HG03342 (cell line): ENCODE data around the gene TEX35.

ENCODE experiments used
- ATAC-seq: cut with Tn5 transposase; IDR thresholded peaks from one replicate; pipeline ENCODE4 v1.9.1; 2021; ENCODE audit warnings: mild to moderate bottlenecking, moderate library complexity; ENCODE audit not compliant: unreplicated experiment

Gene TEX35

GRCh38 chr1:178516110-178516509 lies 3.2 kb downstream of the TEX35 start:
- no peak for ATAC-seq

- ATAC-seq: no peak
Measured at GRCh38 chr1:178518894-178519293, 6.0 kb downstream of the TEX35 start.

- no peak for ATAC-seq
Measured at GRCh38 chr1:178520803-178521202, 7.9 kb downstream of the TEX35 start.

- ATAC-seq: no peak
Measured at GRCh38 chr1:178521241-178521640, 8.3 kb downstream of the TEX35 start.

GRCh38 chr1:178527117-178527516 lies 14.2 kb downstream of the TEX35 start:
- no peak for ATAC-seq

GRCh38 chr1:178528228-178528952 lies 15.5 kb downstream of the TEX35 start:
- no peak for ATAC-seq

- ATAC-seq: no peak
Measured at GRCh38 chr1:178528953-178529335, 16.0 kb downstream of the TEX35 start.

GRCh38 chr1:178529364-178530036 lies 16.6 kb downstream of the TEX35 start:
- ATAC-seq: no peak

- no peak for ATAC-seq
Measured at GRCh38 chr1:178530037-178530402, 17.1 kb downstream of the TEX35 start.

GRCh38 chr1:178530502-178530901 lies 17.6 kb downstream of the TEX35 start:
- no peak for ATAC-seq

GRCh38 chr1:178531887-178532286 lies 19.0 kb downstream of the TEX35 start:
- ATAC-seq: peak; percentile 19

GRCh38 chr1:178532392-178532791 lies 19.5 kb downstream of the TEX35 start:
- ATAC-seq: peak; percentile 77

GRCh38 chr1:178533121-178533946 lies 20.4 kb downstream of the TEX35 start:
- ATAC-seq: no peak

GRCh38 chr1:178534137-178534868 lies 21.4 kb downstream of the TEX35 start:
- no peak for ATAC-seq

- no peak for ATAC-seq
Measured at GRCh38 chr1:178536329-178536728, 23.4 kb downstream of the TEX35 start.

- no peak for ATAC-seq
Measured at GRCh38 chr1:178536844-178537371, 24.0 kb downstream of the TEX35 start.

- no peak for ATAC-seq
Measured at GRCh38 chr1:178537382-178538090, 24.6 kb downstream of the TEX35 start.

GRCh38 chr1:178538192-178538916 lies 25.4 kb downstream of the TEX35 start:
- no peak for ATAC-seq

GRCh38 chr1:178539291-178539690 lies 26.4 kb downstream of the TEX35 start:
- ATAC-seq: no peak

GRCh38 chr1:178540204-178540603 lies 27.3 kb downstream of the TEX35 start:
- ATAC-seq: no peak
